Central memory CD4-positive, alpha-beta T cell (primary cell): ENCODE results near the gene LRCH3.
"Not testable (repeated sequence)": the region's sequence is repeated elsewhere in the genome, so short reads cannot be mapped to it uniquely, and the experiment has no call there.

Experiments used
- DNase-seq: peaks from one replicate; pipeline ENCODE4 v3.0.0; 2022

The LRCH3 gene

GRCh38 chr3:197836244-197836643 is 45.2 kb downstream of the LRCH3 start:
- no peak for DNase-seq

- DNase-seq, result no peak
These were observed 46.2 kb downstream of the LRCH3 start for GRCh38 chr3:197837282-197837681.

- no peak for DNase-seq
These were observed 50.7 kb downstream of the LRCH3 start for GRCh38 chr3:197841789-197842188.

GRCh38 chr3:197846491-197846890 is 55.4 kb downstream of the LRCH3 start:
- no peak for DNase-seq

GRCh38 chr3:197847866-197848401 is 56.9 kb downstream of the LRCH3 start:
- DNase-seq, result peak; percentile 41

- no peak for DNase-seq
These were observed 63.7 kb downstream of the LRCH3 start for GRCh38 chr3:197854596-197855343.

GRCh38 chr3:197855571-197855970 is 64.5 kb downstream of the LRCH3 start:
- no peak for DNase-seq

GRCh38 chr3:197856199-197856816 is 65.3 kb downstream of the LRCH3 start:
- DNase-seq, result no peak

- DNase-seq, result no peak
These were observed 67.1 kb downstream of the LRCH3 start for GRCh38 chr3:197858133-197858532.

GRCh38 chr3:197858598-197858997 is 67.5 kb downstream of the LRCH3 start:
- DNase-seq, result no peak

- no peak for DNase-seq
These were observed 75.0 kb downstream of the LRCH3 start for GRCh38 chr3:197866035-197866434.

GRCh38 chr3:197873329-197873728 is 82.3 kb downstream of the LRCH3 start:
- no peak for DNase-seq

GRCh38 chr3:197874064-197874463 is 83.0 kb downstream of the LRCH3 start:
- DNase-seq, result no peak

GRCh38 chr3:197874653-197875052 is 83.6 kb downstream of the LRCH3 start:
- DNase-seq, result no peak

- no peak for DNase-seq
These were observed 86.8 kb downstream of the LRCH3 start for GRCh38 chr3:197877902-197878301.

- DNase-seq, result no peak
These were observed 87.4 kb downstream of the LRCH3 start for GRCh38 chr3:197878427-197878826.

- DNase-seq, result no peak
These were observed 89.6 kb downstream of the LRCH3 start for GRCh38 chr3:197880491-197881269.

GRCh38 chr3:197881270-197881969 is 90.4 kb downstream of the LRCH3 start:
- DNase-seq, result no peak

GRCh38 chr3:197881970-197882338 is 90.9 kb downstream of the LRCH3 start:
- DNase-seq, result no peak

- no peak for DNase-seq
These were observed 91.5 kb downstream of the LRCH3 start for GRCh38 chr3:197882586-197882985.

- no peak for DNase-seq
These were observed 92.5 kb downstream of the LRCH3 start for GRCh38 chr3:197883541-197883940.

GRCh38 chr3:197884330-197884729 is 93.3 kb downstream of the LRCH3 start:
- DNase-seq, result not testable (repeated sequence)

- not testable (repeated sequence) for DNase-seq
These were observed 95.0 kb downstream of the LRCH3 start for GRCh38 chr3:197886052-197886451.
